Kidney (tissue), 14 donors: ENCODE results near the gene RGS2. TPM values are rescaled to one million over a fixed set of nuclear protein-coding genes. Genes with fewer than 3 reads are reported as not detected.

Source experiments
- DNase-seq, 5 donors: peaks; one replicate each; pipeline ENCODE4 v3.0.0-alpha.2; 2013 to 2020
- FAIRE-seq: peaks from 2 replicates; lab custom pipeline; 2012; peaks lifted over from hg19 to GRCh38; lab: Jason Lieb, UNC
- H3K27ac ChIP-seq, 2 donors: one replicate each; pipeline ENCODE4 v1.7.0; 2013; ENCODE audit warnings: low read depth in 2 of 2, low read length in 2 of 2, inconsistent platforms in 1 of 2
- H3K27me3 ChIP-seq: one replicate; pipeline ENCODE4 v1.7.1; 2013; ENCODE audit warnings: low read length, inconsistent platforms; ENCODE audit not compliant: control insufficient read depth, insufficient read depth
- H3K36me3 ChIP-seq, 3 donors: one replicate each; pipeline versions ENCODE4 v1.7.0 to v1.7.1; 2013; ENCODE audit warnings: low read length in 3 of 3, control low read depth in 1 of 3, inconsistent platforms in 1 of 3; ENCODE audit not compliant: insufficient read depth in 3 of 3, control insufficient read depth in 2 of 3
- H3K4me1 ChIP-seq, 3 donors: one replicate each; pipeline versions ENCODE4 v1.7.0 to v1.7.1; 2013; ENCODE audit warnings: low read length in 3 of 3, inconsistent platforms in 1 of 3, low read depth in 1 of 3; ENCODE audit not compliant: control insufficient read depth in 2 of 3, insufficient read depth in 2 of 3
- H3K4me3 ChIP-seq, 3 donors: one replicate each; pipeline versions ENCODE4 v1.7.0 to v1.8.1; 2013; ENCODE audit warnings: low read length in 3 of 3, control low read depth in 1 of 3, inconsistent platforms in 1 of 3
- H3K9ac ChIP-seq, 3 donors: one replicate each; pipeline versions ENCODE4 v1.7.0 to v1.7.1; 2013; ENCODE audit warnings: low read length in 3 of 3, control low read depth in 1 of 3, inconsistent platforms in 1 of 3
- H3K9me3 ChIP-seq, 3 donors: one replicate each; pipeline versions ENCODE4 v1.7.0 to v1.7.1; 2013; ENCODE audit warnings: low read length in 3 of 3, control low read depth in 1 of 3, inconsistent platforms in 1 of 3; ENCODE audit not compliant: control insufficient read depth in 2 of 3, insufficient read depth in 1 of 3
- CTCF ChIP-seq: IDR thresholded peaks from 3 replicates; pipeline ENCODE4 v1.5.1; 2012; ENCODE audit warnings: mild to moderate bottlenecking, moderate library complexity, borderline replicate concordance; ENCODE audit not compliant: insufficient read depth; ENCODE audit errors: extremely low read depth
- intact Hi-C: fragments of 100-400 bp; cut with DNase I; formaldehyde crosslinking; loops from one replicate; pipeline ENCODE4 v1.11.1; 2022
- polyA plus RNA-seq: library from polyadenylated mRNA; stranded (reverse); fragments of 350-450 nt; fragmentation: Illumina TruSeq; extraction: RNeasy Lipid Tissue Mini Kit (QIAGEN cat#74804); gene quantifications from one replicate; pipeline ENCODE4 v1.2.3, GENCODE V29; 2014; ENCODE audit warnings: low read depth, low replicate concordance; ENCODE audit not compliant: insufficient read depth
- total RNA-seq: library from RNA; stranded (reverse); fragmentation: NEBNext Ultra II Directional; extraction: Animal tissue kit (Norgen Biotek cat#: 25700); gene quantifications from one replicate; pipeline ENCODE4 v1.2.1, GENCODE V29; 2021
- donor health status: control.
- donor health status: control.
- donor health status: control.
- donor health status: control.
- donor health status: control.
- donor health status: DM: yes; HTN: yes; CAD: no.
- donor health status: Normal renal cell carcinoma (clear cell type).

RGS2 gene
- total and polyA plus RNA-seq, 2 donors from 2014 or later: 51.2 to 85.1 TPM

GRCh38 chr1:192860478-192861185 is 51.8 kb downstream of the RGS2 start:
- no peak for DNase-seq
- H3K9ac ChIP-seq: no peak overlapping the region
- FAIRE-seq: no peak
- H3K9me3 ChIP-seq: no peaks in the 10 kb centered on the region
- no peak overlapping the region for H3K4me3 ChIP-seq
- H3K36me3 ChIP-seq: no peaks in the 10 kb centered on the region
- H3K27me3 ChIP-seq: no peaks in the 10 kb centered on the region
- no peak overlapping the region for H3K27ac ChIP-seq
- no peak for TF ChIP-seq CTCF
- no peaks in the 10 kb centered on the region for H3K4me1 ChIP-seq
- intact Hi-C loops: no loop called here

- intact Hi-C loops: no loop called here
- no peak for DNase-seq
- Histone ChIP-seq H3K4me1 (no peaks in the 10 kb centered on the region), H3K9me3 (no peaks in the 10 kb centered on the region), H3K9ac (no peak overlapping the region), H3K27me3 (no peaks in the 10 kb centered on the region), H3K27ac (no peak overlapping the region), H3K36me3 (no peaks in the 10 kb centered on the region), H3K4me3 (no peak overlapping the region)
- no peak for FAIRE-seq
- TF ChIP-seq CTCF: no peak
Observed at GRCh38 chr1:192861860-192862259, 53.0 kb downstream of the RGS2 start.

Other genes with a start within 250 kb of the RGS2 start
- 50.2 TPM for gene RGS1, start 233.3 kb upstream of the RGS2 start, total RNA-seq
- 5.0 TPM for gene RGS1, start 233.3 kb upstream of the RGS2 start, polyA plus RNA-seq
- 2.1 TPM for gene RGS13, start 172.9 kb upstream of the RGS2 start, total RNA-seq
- gene RGS13, start 172.9 kb upstream of the RGS2 start, polyA plus RNA-seq: not detected